A549 treated with Hydrocortisone at 1 μM for 4 hours (cell line): ENCODE measurements around the gene NUDT14. TPM values are rescaled to one million over a fixed set of nuclear protein-coding genes. Genes with fewer than 3 reads are reported as not detected.

ENCODE experiments used
- total RNA-seq: library from RNA; stranded (reverse); fragments of 200-300 nt; extraction: Qiagen RNA extraction; gene quantifications from 5 replicates; pipeline ENCODE4 v1.2.3, GENCODE V29; 2022

The NUDT14 gene
- 21.0 to 46.0 TPM (median 40.7 TPM) in 5 replicates for total RNA-seq

DNA sequence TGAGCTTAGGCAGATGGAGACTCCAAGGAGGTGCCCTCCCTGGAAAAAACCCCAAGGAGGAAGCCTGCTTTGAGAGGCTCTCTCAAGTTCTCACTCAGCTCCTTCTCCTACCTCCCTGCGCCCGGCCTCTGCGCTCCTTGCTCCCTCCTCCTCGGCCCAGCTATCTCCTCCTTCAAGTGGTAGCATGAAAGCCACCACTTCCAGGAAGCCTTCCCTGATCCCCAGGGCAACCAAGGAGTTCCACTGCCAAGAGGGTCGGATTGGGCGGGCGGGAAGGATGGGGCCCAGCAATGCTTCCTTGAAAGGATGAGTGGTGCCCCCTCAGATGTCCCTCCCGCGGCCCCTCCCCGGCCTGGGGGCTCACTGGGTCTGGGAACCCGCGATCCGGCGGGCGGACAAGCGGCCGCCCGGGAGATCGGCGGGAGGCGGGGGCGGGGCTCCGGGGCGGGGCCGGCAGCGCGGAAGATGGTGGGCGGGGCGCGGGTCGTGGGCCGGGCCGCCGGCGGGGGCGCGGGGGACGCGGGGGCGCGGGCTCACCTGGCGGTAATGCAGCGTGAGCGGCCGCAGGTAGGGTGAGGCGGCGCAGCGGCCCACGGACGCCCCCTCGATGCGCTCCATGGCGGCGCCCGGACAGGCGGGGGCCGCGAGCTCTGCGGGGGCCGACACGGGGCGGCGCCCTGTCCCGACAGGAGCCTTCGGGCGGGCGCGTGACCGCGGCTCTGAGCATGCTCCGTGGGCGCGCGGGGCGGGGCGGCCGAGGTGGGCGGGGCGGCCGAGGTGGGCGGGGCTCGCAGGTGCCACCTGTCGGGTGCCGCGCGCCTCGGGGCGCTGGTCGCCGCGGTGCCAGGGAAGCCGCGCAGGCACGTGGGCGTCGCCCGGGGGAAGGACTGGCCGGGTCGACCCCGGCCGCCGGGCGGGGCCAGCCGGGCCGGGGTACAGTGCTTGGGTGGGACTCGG is at the start of gene NUDT14:
NUDT14 (minus strand) TSS at position 721 of the 957 bp plus-strand sequence; CDS start at position 618, 103 bp downstream.

DNA sequence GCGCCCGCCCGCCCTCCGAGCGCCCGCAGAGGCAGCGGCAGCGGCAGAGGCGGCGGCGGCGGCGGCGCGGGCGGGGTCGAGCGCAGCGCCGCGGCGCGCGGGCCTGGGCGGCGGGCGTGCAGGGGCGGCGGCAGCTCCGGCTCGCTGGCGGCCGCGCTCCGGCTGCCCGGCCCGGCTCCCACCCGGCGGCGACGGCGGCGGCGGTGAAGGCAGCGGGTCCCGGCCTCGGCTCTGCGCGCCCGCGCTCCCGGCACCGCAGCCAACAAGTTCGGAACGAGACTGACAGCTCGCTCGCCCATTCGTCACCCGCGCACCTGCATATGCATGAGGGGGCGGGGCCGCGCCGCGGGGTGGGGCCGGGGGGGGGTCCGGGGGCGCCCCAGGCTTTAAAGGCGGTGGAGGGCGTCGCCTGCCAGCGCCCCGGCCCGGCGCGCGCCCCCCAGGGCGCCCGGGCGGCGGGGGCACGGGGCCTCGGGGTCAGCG is 12.6 kb downstream of the NUDT14 start, which contains the start of gene JAG2:
JAG2 (minus strand) TSS at position 281 of the 483 bp plus-strand sequence. CDS start 356 bp downstream, outside the sequence.

Other genes starting within 250 kb of the NUDT14 start
- gene AHNAK2, start 202.9 kb downstream of the NUDT14 start, total RNA-seq: 194 to 278 TPM (median 207 TPM) in 5 replicates
- gene CLBA1, start 195.5 kb downstream of the NUDT14 start, total RNA-seq: 14.5 to 17.8 TPM (median 17.0 TPM) in 5 replicates
- gene CDCA4, start 160.2 kb downstream of the NUDT14 start, total RNA-seq: 44.5 to 51.7 TPM (median 46.7 TPM) in 5 replicates
- gene GPR132, start 115.9 kb downstream of the NUDT14 start, total RNA-seq: 0.49 to 0.64 TPM (median 0.51 TPM) in 5 replicates
- gene JAG2, start 12.5 kb downstream of the NUDT14 start, total RNA-seq: 20.6 to 25.9 TPM (median 24.0 TPM) in 5 replicates
- 34.7 to 45.9 TPM (median 41.4 TPM) in 5 replicates for gene BTBD6, start 67.2 kb upstream of the NUDT14 start, total RNA-seq
- 24.9 to 27.6 TPM (median 26.4 TPM) in 5 replicates for gene BRF1, start 119.7 kb upstream of the NUDT14 start, total RNA-seq
- 22.7 to 28.3 TPM (median 24.5 TPM) in 5 replicates for gene PACS2, start 133.4 kb upstream of the NUDT14 start, total RNA-seq
- gene TEX22, start 217.2 kb upstream of the NUDT14 start, total RNA-seq: 0.32 to 0.84 TPM (median 0.36 TPM) in 5 replicates
- gene MTA1, start 238.5 kb upstream of the NUDT14 start, total RNA-seq: 63.5 to 81.3 TPM (median 77.4 TPM) in 5 replicates